EH (cell line): ENCODE results near the gene RPUSD1.
A peak's percentile ranks its signal among the peaks of the same experiment; 100 is the strongest.

Experiments used
- DNase-seq: peaks from one replicate; pipeline ENCODE4 v3.0.0-alpha.2; 2015; ENCODE audit warnings: low read depth

The RPUSD1 gene

GRCh38 chr16:799111-799947, 11.1 kb upstream of the RPUSD1 start:
- no peak for DNase-seq

GRCh38 chr16:798666-799065, 10.5 kb upstream of the RPUSD1 start:
- DNase-seq = no peak

GRCh38 chr16:797686-798085, 9.5 kb upstream of the RPUSD1 start:
- no peak for DNase-seq

- no peak for DNase-seq
Measured at GRCh38 chr16:797120-797420, 8.9 kb upstream of the RPUSD1 start.

GRCh38 chr16:796296-797119, 8.3 kb upstream of the RPUSD1 start:
- DNase-seq = no peak

- DNase-seq = no peak
Measured at GRCh38 chr16:795580-796229, 7.5 kb upstream of the RPUSD1 start.

GRCh38 chr16:794853-795466, 6.8 kb upstream of the RPUSD1 start:
- DNase-seq = no peak

GRCh38 chr16:794091-794822, 6.1 kb upstream of the RPUSD1 start:
- DNase-seq = no peak

GRCh38 chr16:793414-793813, 5.2 kb upstream of the RPUSD1 start:
- DNase-seq = no peak

- no peak for DNase-seq
Measured at GRCh38 chr16:792221-792995, 4.2 kb upstream of the RPUSD1 start.

- no peak for DNase-seq
Measured at GRCh38 chr16:791131-791530, 3.0 kb upstream of the RPUSD1 start.

GRCh38 chr16:790086-790485, 1.9 kb upstream of the RPUSD1 start:
- no peak for DNase-seq

GRCh38 chr16:789191-789850, 1.1 kb upstream of the RPUSD1 start:
- no peak for DNase-seq

GRCh38 chr16:788399-789126, 382 bp upstream of the RPUSD1 start, which contains the start of gene CHTF18:
TSS of gene CHTF18 (plus strand) at chr16:788620. CDS start at chr16:788685, 65 bp downstream.
- DNase-seq = peak; percentile 91

- no peak for DNase-seq
Measured at GRCh38 chr16:787321-787966, 737 bp downstream of the RPUSD1 start.

- peak; percentile 56 for DNase-seq
Measured at GRCh38 chr16:785563-786535, 2.3 kb downstream of the RPUSD1 start.

- DNase-seq = no peak
Measured at GRCh38 chr16:784431-784830, 3.8 kb downstream of the RPUSD1 start.
